ENCODE measurements around the gene PEPD.

Gene PEPD

DNA sequence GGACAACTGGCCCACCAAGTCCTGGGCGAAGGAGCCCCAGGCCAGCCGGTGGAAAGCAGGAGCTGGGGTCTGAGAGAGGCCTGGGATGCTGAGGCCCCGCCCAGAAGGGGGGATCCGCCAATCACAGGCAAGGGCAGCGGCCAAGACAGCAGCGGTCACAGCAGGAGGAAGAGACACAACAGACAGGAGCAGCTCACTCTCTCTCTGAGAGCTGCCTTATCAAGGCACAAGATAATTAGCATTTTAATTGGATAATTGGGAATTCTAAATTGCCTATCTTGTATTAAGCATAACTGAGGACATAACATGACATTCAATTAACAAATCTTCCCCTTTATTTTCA is 101.8 kb downstream of the PEPD start:
- no peaks in the 10 kb centered on the region for H4K20me1 ChIP-seq (ENCODE audit: insufficient read depth, low read length)
- no peaks in the 10 kb centered on the region for H3F3A ChIP-seq (ENCODE audit: insufficient read depth, low read length)
- no peaks in the 10 kb centered on the region for H3K36me3 ChIP-seq (ENCODE audit: insufficient read depth, low read length)
- no peaks in the 10 kb centered on the region for H3K9me3 ChIP-seq (ENCODE audit: low read length)
- H3K9ac ChIP-seq (ENCODE audit: low read length), result no peak overlapping the region
- H3K4me1 ChIP-seq (ENCODE audit: insufficient read depth, low read length, severe bottlenecking), result no peaks in the 10 kb centered on the region
- no peak overlapping the region for H3K4me2 ChIP-seq (ENCODE audit: low read length)
- H3K27me3 ChIP-seq (ENCODE audit: insufficient read depth, low read length), result no peaks in the 10 kb centered on the region
- H3K79me2 ChIP-seq (ENCODE audit: insufficient read depth, low read length), result no peaks in the 10 kb centered on the region
- H3K27ac ChIP-seq (ENCODE audit: low read depth, low read length, poor library complexity, severe bottlenecking), result no peak overlapping the region
- no peak overlapping the region for H3K4me3 ChIP-seq (ENCODE audit: low read depth, low read length, poor library complexity, severe bottlenecking)
- no peak overlapping the region for H2AFZ ChIP-seq (ENCODE audit: low read length)
- H3K9me2 ChIP-seq (ENCODE audit: low read depth, low read length), result no peaks in the 10 kb centered on the region
- TF ChIP-seq EZH2 (IDR thresholded peaks at IDR 0.05; ENCODE audit: borderline replicate concordance, low read length) (no peak), CTCF (IDR thresholded peaks at IDR 0.05; ENCODE audit: low read length) (no peak)

- no peak overlapping the region for H3K4me2 ChIP-seq (ENCODE audit: low read length)
- no peaks in the 10 kb centered on the region for H3K4me1 ChIP-seq (ENCODE audit: insufficient read depth, low read length, severe bottlenecking)
- H4K20me1 ChIP-seq (ENCODE audit: insufficient read depth, low read length), result no peaks in the 10 kb centered on the region
- no peaks in the 10 kb centered on the region for H3K27me3 ChIP-seq (ENCODE audit: insufficient read depth, low read length)
- no peaks in the 10 kb centered on the region for H3K9me3 ChIP-seq (ENCODE audit: low read length)
- no peak overlapping the region for H2AFZ ChIP-seq (ENCODE audit: low read length)
- no peaks in the 10 kb centered on the region for H3K36me3 ChIP-seq (ENCODE audit: insufficient read depth, low read length)
- no peak overlapping the region for H3K27ac ChIP-seq (ENCODE audit: low read depth, low read length, poor library complexity, severe bottlenecking)
- no peaks in the 10 kb centered on the region for H3K79me2 ChIP-seq (ENCODE audit: insufficient read depth, low read length)
- no peak for TF ChIP-seq EZH2 (IDR thresholded peaks at IDR 0.05; ENCODE audit: borderline replicate concordance, low read length)
- no peak for TF ChIP-seq CTCF (IDR thresholded peaks at IDR 0.05; ENCODE audit: low read length)
- no peaks in the 10 kb centered on the region for H3K9me2 ChIP-seq (ENCODE audit: low read depth, low read length)
- H3F3A ChIP-seq (ENCODE audit: insufficient read depth, low read length), result no peaks in the 10 kb centered on the region
- H3K9ac ChIP-seq (ENCODE audit: low read length), result no peak overlapping the region
- H3K4me3 ChIP-seq (ENCODE audit: low read depth, low read length, poor library complexity, severe bottlenecking), result no peak overlapping the region
Measured at GRCh38 chr19:33418871-33419787, 102.5 kb downstream of the PEPD start.

- H4K20me1 ChIP-seq (ENCODE audit: insufficient read depth, low read length), result no peaks in the 10 kb centered on the region
- H3K9me3 ChIP-seq (ENCODE audit: low read length), result no peaks in the 10 kb centered on the region
- H3K9me2 ChIP-seq (ENCODE audit: low read depth, low read length), result no peaks in the 10 kb centered on the region
- H3K27ac ChIP-seq (ENCODE audit: low read depth, low read length, poor library complexity, severe bottlenecking), result no peak overlapping the region
- no peak overlapping the region for H3K4me2 ChIP-seq (ENCODE audit: low read length)
- no peak overlapping the region for H3K4me3 ChIP-seq (ENCODE audit: low read depth, low read length, poor library complexity, severe bottlenecking)
- no peak overlapping the region for H2AFZ ChIP-seq (ENCODE audit: low read length)
- H3K9ac ChIP-seq (ENCODE audit: low read length), result no peak overlapping the region
- no peaks in the 10 kb centered on the region for H3K4me1 ChIP-seq (ENCODE audit: insufficient read depth, low read length, severe bottlenecking)
- TF ChIP-seq EZH2 (IDR thresholded peaks at IDR 0.05; ENCODE audit: borderline replicate concordance, low read length) (no peak), CTCF (IDR thresholded peaks at IDR 0.05; ENCODE audit: low read length) (no peak)
- H3K27me3 ChIP-seq (ENCODE audit: insufficient read depth, low read length), result no peaks in the 10 kb centered on the region
- H3K36me3 ChIP-seq (ENCODE audit: insufficient read depth, low read length), result no peaks in the 10 kb centered on the region
- H3K79me2 ChIP-seq (ENCODE audit: insufficient read depth, low read length), result no peaks in the 10 kb centered on the region
- H3F3A ChIP-seq (ENCODE audit: insufficient read depth, low read length), result no peaks in the 10 kb centered on the region
Measured at GRCh38 chr19:33418461-33418860, 103.1 kb downstream of the PEPD start.

Data from OCI-LY1 (cell line).